SK-N-SH treated with all-trans-retinoic acid at 6 μM for 48 hours (cell line): Measurements from ENCODE around the gene MBOAT2.
"Not testable (repeated sequence)": the region's sequence is repeated elsewhere in the genome, so short reads cannot be mapped to it uniquely, and the experiment has no call there.

Experiments used
- ATAC-seq: fragments of 200-7000 bp; cut with Tn5 transposase; 3 replicates; pipeline ENCODE4 v1.9.1; 2020; ENCODE audit warnings: mild to moderate bottlenecking, moderate library complexity
- BACH2 ChIP-seq: fragments of 250-450 bp; sonication (Bioruptor Pico); IDR thresholded peaks from 2 replicates; pipeline ENCODE4 v1.9.0; 2021; ENCODE audit warnings: mild to moderate bottlenecking, borderline replicate concordance
- CSRNP3 ChIP-seq: fragments of 250-450 bp; sonication (Bioruptor Pico); IDR thresholded peaks from 2 replicates; pipeline ENCODE4 v1.5.1; 2021; ENCODE audit warnings: mild to moderate bottlenecking, moderate library complexity
- GLIS3 ChIP-seq: fragments of 250-450 bp; sonication (Bioruptor Pico); IDR thresholded peaks from 2 replicates; pipeline ENCODE4 v1.5.0; 2020; ENCODE audit warnings: mild to moderate bottlenecking, moderate library complexity
- ISL1 ChIP-seq: fragments of 250-450 bp; sonication (Bioruptor Pico); IDR thresholded peaks from 2 replicates; pipeline ENCODE4 v2.1.2; 2022; ENCODE audit warnings: mild to moderate bottlenecking, moderate library complexity
- OSR1 ChIP-seq: fragments of 250-450 bp; sonication (Bioruptor Pico); IDR thresholded peaks from 2 replicates; pipeline ENCODE4 v1.8.0; 2022; ENCODE audit warnings: moderate library complexity, mild to moderate bottlenecking, inconsistent platforms
- RARB ChIP-seq: fragments of 250-450 bp; sonication (Bioruptor Pico); IDR thresholded peaks from 2 replicates; pipeline ENCODE4 v1.8.0; 2021; ENCODE audit warnings: mild to moderate bottlenecking, moderate library complexity
- SNAI2 ChIP-seq: fragments of 250-450 bp; sonication (Bioruptor Pico); IDR thresholded peaks from 2 replicates; pipeline ENCODE4 v1.5.0; 2020; ENCODE audit warnings: mild to moderate bottlenecking, moderate library complexity
- TCF4 ChIP-seq: fragments of 250-450 bp; sonication (Bioruptor Pico); IDR thresholded peaks from 2 replicates; pipeline ENCODE4 v1.8.0; 2021; ENCODE audit warnings: mild to moderate bottlenecking, moderate library complexity, borderline replicate concordance
- TOX ChIP-seq: fragments of 250-450 bp; sonication (Bioruptor Pico); IDR thresholded peaks from 2 replicates; pipeline ENCODE4 v1.8.0; 2021; ENCODE audit warnings: mild to moderate bottlenecking, moderate library complexity, borderline replicate concordance
- TSHZ2 ChIP-seq: fragments of 250-450 bp; sonication (Bioruptor Pico); IDR thresholded peaks from 2 replicates; pipeline ENCODE4 v1.5.0; 2020; ENCODE audit warnings: mild to moderate bottlenecking, moderate library complexity
- ZC3H10 ChIP-seq: fragments of 250-450 bp; sonication (Bioruptor Pico); IDR thresholded peaks from 2 replicates; pipeline ENCODE4 v1.5.1; 2021; ENCODE audit warnings: mild to moderate bottlenecking, moderate library complexity
- ZFP3 ChIP-seq: fragments of 250-450 bp; sonication (Bioruptor Pico); IDR thresholded peaks from 2 replicates; pipeline ENCODE4 v1.5.0; 2020; ENCODE audit warnings: mild to moderate bottlenecking, moderate library complexity
- ZNF565 ChIP-seq: fragments of 450-650 bp; formaldehyde crosslinking; conservative IDR thresholded peaks from 2 replicates; pipeline ENCODE4 v1.5.0; 2020; ENCODE audit warnings: low read depth, mild to moderate bottlenecking, moderate library complexity
- ZNF70 ChIP-seq: fragments of 450-650 bp; formaldehyde crosslinking; IDR thresholded peaks from 2 replicates; pipeline ENCODE4 v1.5.0; 2020; ENCODE audit warnings: mild to moderate bottlenecking, moderate library complexity
- TF ChIP-seq, protein P1 (sequence below): fragments of 250-450 bp; sonication (Bioruptor Pico); IDR thresholded peaks from 2 replicates; pipeline ENCODE4 v1.8.0; 2021; ENCODE audit warnings: low read depth, mild to moderate bottlenecking, moderate library complexity, borderline replicate concordance
- TF ChIP-seq, protein P2 (sequence below): fragments of 250-450 bp; sonication (Bioruptor Pico); IDR thresholded peaks from 2 replicates; pipeline ENCODE4 v1.8.0; 2020; ENCODE audit warnings: mild to moderate bottlenecking, moderate library complexity, borderline replicate concordance
- TF ChIP-seq, protein P3 (sequence below): fragments of 250-450 bp; sonication (Bioruptor Pico); IDR thresholded peaks from 2 replicates; pipeline ENCODE4 v1.5.1; 2020; ENCODE audit warnings: low read depth, mild to moderate bottlenecking, moderate library complexity

Gene MBOAT2

DNA sequence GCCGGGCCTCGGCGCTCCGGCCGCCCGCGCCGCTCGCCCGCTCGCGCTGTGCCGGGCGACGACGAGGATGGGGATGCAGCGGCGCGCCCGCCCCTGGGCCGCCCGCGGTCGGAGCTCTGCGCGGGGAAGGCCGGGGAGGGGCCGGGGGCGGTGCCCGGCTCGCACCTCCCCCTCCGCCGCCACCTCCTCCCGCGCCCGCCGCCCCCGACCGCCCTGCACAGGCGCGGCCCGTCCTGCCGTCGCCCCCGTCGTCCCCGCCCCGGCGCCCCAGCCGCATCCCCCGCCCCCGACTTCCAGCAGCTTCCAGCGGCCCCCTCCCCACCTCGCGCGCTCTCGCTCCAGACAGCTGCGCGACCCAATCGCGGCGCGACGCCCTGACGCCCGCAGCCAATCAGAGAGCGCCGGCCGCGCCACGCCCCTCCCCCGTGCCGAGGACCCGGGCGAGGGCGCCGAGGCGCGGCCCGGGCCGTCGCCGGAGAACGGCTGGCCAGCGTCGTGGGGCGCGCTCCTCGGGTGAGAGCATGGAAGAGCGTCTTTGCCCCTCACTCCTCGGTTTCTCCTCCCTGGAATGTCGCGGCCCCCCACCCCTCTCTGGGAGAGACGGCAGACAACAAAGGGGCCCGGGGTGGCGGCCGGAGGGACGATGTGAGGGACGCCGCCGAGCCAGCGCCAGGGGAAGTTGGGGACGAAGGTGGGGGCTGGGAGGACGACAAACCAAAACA, at the start of gene MBOAT2:
Gene MBOAT2, minus strand, starts transcription at position 69 of the 722 bp plus-strand sequence. CDS start 70 bp downstream, outside the sequence.
- TF ChIP-seq ZNF70 (CRISPR knock-in tag): 0 out of 2 replicates have a peak, but pooled peaks have one; percentile 40
- no peak; the same call in 1 of the 2 replicates for TF ChIP-seq GLIS3 (CRISPR knock-in tag)
- TF ChIP-seq ZNF565 (CRISPR knock-in tag): peak; percentile 61; the same call in 1 of the 2 replicates
- TF ChIP-seq, protein P1, sequence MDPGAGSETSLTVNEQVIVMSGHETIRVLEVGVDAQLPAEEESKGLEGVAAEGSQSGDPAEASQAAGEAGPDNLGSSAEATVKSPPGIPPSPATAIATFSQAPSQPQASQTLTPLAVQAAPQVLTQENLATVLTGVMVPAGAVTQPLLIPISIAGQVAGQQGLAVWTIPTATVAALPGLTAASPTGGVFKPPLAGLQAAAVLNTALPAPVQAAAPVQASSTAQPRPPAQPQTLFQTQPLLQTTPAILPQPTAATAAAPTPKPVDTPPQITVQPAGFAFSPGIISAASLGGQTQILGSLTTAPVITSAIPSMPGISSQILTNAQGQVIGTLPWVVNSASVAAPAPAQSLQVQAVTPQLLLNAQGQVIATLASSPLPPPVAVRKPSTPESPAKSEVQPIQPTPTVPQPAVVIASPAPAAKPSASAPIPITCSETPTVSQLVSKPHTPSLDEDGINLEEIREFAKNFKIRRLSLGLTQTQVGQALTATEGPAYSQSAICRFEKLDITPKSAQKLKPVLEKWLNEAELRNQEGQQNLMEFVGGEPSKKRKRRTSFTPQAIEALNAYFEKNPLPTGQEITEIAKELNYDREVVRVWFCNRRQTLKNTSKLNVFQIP (CRISPR knock-in tag): no peak
- peak; percentile 24; the same call in 1 of the 2 replicates for TF ChIP-seq TSHZ2 (CRISPR knock-in tag)
- TF ChIP-seq RARB (CRISPR knock-in tag): no peak
- peak; percentile 63; the same call in 1 of the 2 replicates for TF ChIP-seq SNAI2
- no peak for TF ChIP-seq ISL1 (CRISPR knock-in tag)
- no peak for TF ChIP-seq TCF4 (CRISPR knock-in tag)

GRCh38 chr2:9052821-9053533, 49.5 kb upstream of the MBOAT2 start:
- TF ChIP-seq ZNF70 (CRISPR knock-in tag) (no peak), RARB (CRISPR knock-in tag) (no peak), CSRNP3 (CRISPR knock-in tag) (no peak), TCF4 (CRISPR knock-in tag) (no peak), ZNF565 (CRISPR knock-in tag) (no peak), ZC3H10 (CRISPR knock-in tag) (no peak), TSHZ2 (CRISPR knock-in tag) (no peak), TOX (no peak), ZFP3 (CRISPR knock-in tag) (no peak), ISL1 (CRISPR knock-in tag) (no peak), BACH2 (no peak), OSR1 (no peak)
- TF ChIP-seq, protein P2, sequence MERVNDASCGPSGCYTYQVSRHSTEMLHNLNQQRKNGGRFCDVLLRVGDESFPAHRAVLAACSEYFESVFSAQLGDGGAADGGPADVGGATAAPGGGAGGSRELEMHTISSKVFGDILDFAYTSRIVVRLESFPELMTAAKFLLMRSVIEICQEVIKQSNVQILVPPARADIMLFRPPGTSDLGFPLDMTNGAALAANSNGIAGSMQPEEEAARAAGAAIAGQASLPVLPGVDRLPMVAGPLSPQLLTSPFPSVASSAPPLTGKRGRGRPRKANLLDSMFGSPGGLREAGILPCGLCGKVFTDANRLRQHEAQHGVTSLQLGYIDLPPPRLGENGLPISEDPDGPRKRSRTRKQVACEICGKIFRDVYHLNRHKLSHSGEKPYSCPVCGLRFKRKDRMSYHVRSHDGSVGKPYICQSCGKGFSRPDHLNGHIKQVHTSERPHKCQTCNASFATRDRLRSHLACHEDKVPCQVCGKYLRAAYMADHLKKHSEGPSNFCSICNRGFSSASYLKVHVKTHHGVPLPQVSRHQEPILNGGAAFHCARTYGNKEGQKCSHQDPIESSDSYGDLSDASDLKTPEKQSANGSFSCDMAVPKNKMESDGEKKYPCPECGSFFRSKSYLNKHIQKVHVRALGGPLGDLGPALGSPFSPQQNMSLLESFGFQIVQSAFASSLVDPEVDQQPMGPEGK (CRISPR knock-in tag): no peak
- TF ChIP-seq, protein P3, sequence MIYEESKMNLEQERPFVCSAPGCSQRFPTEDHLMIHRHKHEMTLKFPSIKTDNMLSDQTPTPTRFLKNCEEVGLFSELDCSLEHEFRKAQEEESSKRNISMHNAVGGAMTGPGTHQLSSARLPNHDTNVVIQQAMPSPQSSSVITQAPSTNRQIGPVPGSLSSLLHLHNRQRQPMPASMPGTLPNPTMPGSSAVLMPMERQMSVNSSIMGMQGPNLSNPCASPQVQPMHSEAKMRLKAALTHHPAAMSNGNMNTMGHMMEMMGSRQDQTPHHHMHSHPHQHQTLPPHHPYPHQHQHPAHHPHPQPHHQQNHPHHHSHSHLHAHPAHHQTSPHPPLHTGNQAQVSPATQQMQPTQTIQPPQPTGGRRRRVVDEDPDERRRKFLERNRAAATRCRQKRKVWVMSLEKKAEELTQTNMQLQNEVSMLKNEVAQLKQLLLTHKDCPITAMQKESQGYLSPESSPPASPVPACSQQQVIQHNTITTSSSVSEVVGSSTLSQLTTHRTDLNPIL (CRISPR knock-in tag): no peak
- TF ChIP-seq, protein P1 (CRISPR knock-in tag): no peak

More for the DNA sequence above, at the start of gene MBOAT2:
- peak; percentile 93 for ATAC-seq

DNA sequence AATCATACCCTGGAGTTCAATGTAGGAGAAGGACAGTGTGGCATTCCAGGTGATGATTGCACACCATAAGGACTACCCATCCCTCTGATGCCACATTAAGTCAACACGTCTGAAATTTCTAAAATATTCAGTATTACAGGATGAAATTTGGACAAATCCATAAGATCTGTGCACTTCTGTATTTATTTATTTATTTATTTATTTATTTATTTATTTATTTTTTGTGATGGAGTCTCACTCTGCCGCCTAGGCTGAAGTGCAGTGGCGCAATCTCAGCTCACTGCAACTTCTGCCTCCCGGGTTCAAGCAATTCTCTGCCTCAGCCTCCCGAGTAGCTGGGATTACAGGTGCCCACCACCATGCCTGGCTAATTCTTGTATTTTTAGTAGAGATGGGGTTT, 48.0 kb upstream of the MBOAT2 start:
- ATAC-seq: not testable (repeated sequence)

More at GRCh38 chr2:9052821-9053533, 49.5 kb upstream of the MBOAT2 start:
- no peak for ATAC-seq
